ENCODE measurements around the gene SSNA1. TPM values are rescaled to one million over a fixed set of nuclear protein-coding genes. Genes with fewer than 3 reads are reported as not detected.

SSNA1 gene
- total and polyA plus RNA-seq, 2 donors (not counting 1 experiment from before 2014, with no cell fraction given): 37.7 to 56.3 TPM

DNA sequence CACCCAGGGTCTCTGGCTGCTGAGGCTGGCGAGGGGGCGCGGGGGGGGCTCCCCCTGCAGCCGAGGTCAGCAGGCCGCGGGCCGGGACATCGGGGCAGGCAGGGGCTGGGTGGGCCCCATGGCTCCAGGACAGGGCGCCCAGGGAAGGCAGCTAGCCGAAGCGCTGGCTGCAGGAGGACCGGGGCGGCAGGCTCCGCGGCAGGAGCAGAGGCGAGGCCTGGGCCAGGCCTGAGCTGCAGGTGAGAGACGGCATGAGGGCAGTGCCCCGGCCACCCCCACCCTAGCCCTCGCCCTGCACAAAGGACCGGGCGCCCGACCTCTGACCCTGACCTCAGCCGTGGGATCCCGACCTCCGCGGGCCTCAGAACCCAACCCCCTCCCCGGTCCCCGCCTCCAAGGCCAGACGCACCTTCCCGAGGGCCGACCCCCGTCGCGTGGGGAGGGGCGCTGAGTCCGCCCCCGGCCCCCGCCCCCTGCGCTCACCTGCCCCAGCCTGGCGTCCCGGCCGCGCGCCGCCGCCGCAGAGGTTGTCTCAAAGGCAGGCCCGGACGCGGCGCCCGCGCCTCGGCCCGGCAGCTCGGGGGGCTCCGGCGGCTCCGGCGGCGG is 33.1 kb downstream of the SSNA1 start:
- no peaks in the 10 kb centered on the region for H3K79me2 ChIP-seq (ENCODE audit: control insufficient read depth, insufficient read depth, low read length)
- H2AFZ ChIP-seq (ENCODE audit: low read length): no peak overlapping the region
- DNase-seq (ENCODE audit: low read depth in 2 of 2): no peak
- H3K36me3 ChIP-seq (ENCODE audit: control insufficient read depth, insufficient read depth, low read length): peaks cover 5% of the 10 kb centered on the region
- H3K27ac ChIP-seq (ENCODE audit: insufficient read depth, low read length): no peak overlapping the region
- no peak overlapping the region for H3K4me2 ChIP-seq (ENCODE audit: extremely low read depth, insufficient read depth, low read length)
- H3K9ac ChIP-seq (ENCODE audit: insufficient read depth, low read length): no peak overlapping the region
- H3K4me3 ChIP-seq (replicated peaks in 1 of 4; ENCODE audit: control extremely low read depth in 1 of 4, insufficient read depth in 1 of 4, low read depth in 3 of 4, low read length in 4 of 4): peak overlapping the region in 1 of 4 experiments; percentile 33
- no peaks in the 10 kb centered on the region for H4K20me1 ChIP-seq (ENCODE audit: control insufficient read depth, extremely low read depth, insufficient read depth, low read length)
- no peaks in the 10 kb centered on the region for H3K27me3 ChIP-seq (ENCODE audit: control insufficient read depth, insufficient read depth, low read length)
- H3K9me3 ChIP-seq (ENCODE audit: control insufficient read depth, insufficient read depth, low read depth, low read length): no peaks in the 10 kb centered on the region
- TF ChIP-seq EZH2 (IDR thresholded peaks at IDR 0.05; ENCODE audit: low read length, missing control alignments): no peak
- peaks cover 8% of the 10 kb centered on the region for H3K4me1 ChIP-seq (ENCODE audit: control insufficient read depth, extremely low read depth, insufficient read depth, low read length)

GRCh38 chr9:137222190-137223077 is 34.0 kb downstream of the SSNA1 start, which contains the start of gene RNF208:
TSS of gene RNF208 (minus strand) at chr9:137222240. CDS start at chr9:137221212, 1,028 bp downstream.
- Histone ChIP-seq H3K9me3 (ENCODE audit: control insufficient read depth, insufficient read depth, low read depth, low read length) (no peaks in the 10 kb centered on the region), H3K4me1 (ENCODE audit: control insufficient read depth, extremely low read depth, insufficient read depth, low read length) (peaks cover 8% of the 10 kb centered on the region), H3K27me3 (ENCODE audit: control insufficient read depth, insufficient read depth, low read length) (no peaks in the 10 kb centered on the region), H3K9ac (ENCODE audit: insufficient read depth, low read length) (peak within 1 kb of the TSS; percentile 2), H4K20me1 (ENCODE audit: control insufficient read depth, extremely low read depth, insufficient read depth, low read length) (no peaks in the 10 kb centered on the region), H3K36me3 (ENCODE audit: control insufficient read depth, insufficient read depth, low read length) (peaks cover 3% of the 10 kb centered on the region), H3K4me3 (replicated peaks in 1 of 4; ENCODE audit: control extremely low read depth in 1 of 4, insufficient read depth in 1 of 4, low read depth in 3 of 4, low read length in 4 of 4) (peak within 1 kb of the TSS; percentile 39 to 81 (median 44)), H3K4me2 (ENCODE audit: extremely low read depth, insufficient read depth, low read length) (peak within 1 kb of the TSS; percentile 82), H3K79me2 (ENCODE audit: control insufficient read depth, insufficient read depth, low read length) (no peaks in the 10 kb centered on the region), H3K27ac (ENCODE audit: insufficient read depth, low read length) (no peak within 1 kb of the TSS), H2AFZ (ENCODE audit: low read length) (peak within 1 kb of the TSS; percentile 11)
- no peak for DNase-seq (ENCODE audit: low read depth in 2 of 2)
- no peak for TF ChIP-seq CTCF (conservative IDR thresholded peaks at IDR 0.05 in 1 of 2, IDR thresholded peaks at IDR 0.05 in 1 of 2; ENCODE audit: low read depth in 1 of 2, low read length in 2 of 2)
- TF ChIP-seq EZH2 (IDR thresholded peaks at IDR 0.05; ENCODE audit: low read length, missing control alignments): no peak

- no peaks in the 10 kb centered on the region for H3K9me3 ChIP-seq (ENCODE audit: control insufficient read depth, insufficient read depth, low read depth, low read length)
- no peaks in the 10 kb centered on the region for H3K27me3 ChIP-seq (ENCODE audit: control insufficient read depth, insufficient read depth, low read length)
- H3K36me3 ChIP-seq (ENCODE audit: control insufficient read depth, insufficient read depth, low read length): peaks cover 3% of the 10 kb centered on the region
- DNase-seq (ENCODE audit: low read depth in 2 of 2): peak; percentile 92 to 98
- H3K4me1 ChIP-seq (ENCODE audit: control insufficient read depth, extremely low read depth, insufficient read depth, low read length): peaks cover 8% of the 10 kb centered on the region
- H3K27ac ChIP-seq (ENCODE audit: insufficient read depth, low read length): peak overlapping the region; percentile 62
- no peaks in the 10 kb centered on the region for H4K20me1 ChIP-seq (ENCODE audit: control insufficient read depth, extremely low read depth, insufficient read depth, low read length)
- H3K4me2 ChIP-seq (ENCODE audit: extremely low read depth, insufficient read depth, low read length): peak overlapping the region; percentile 82
- H2AFZ ChIP-seq (ENCODE audit: low read length): peak overlapping the region; percentile 32
- TF ChIP-seq EZH2 (IDR thresholded peaks at IDR 0.05; ENCODE audit: low read length, missing control alignments): no peak
- TF ChIP-seq CTCF (conservative IDR thresholded peaks at IDR 0.05 in 1 of 2, IDR thresholded peaks at IDR 0.05 in 1 of 2; ENCODE audit: low read depth in 1 of 2, low read length in 2 of 2): no peak
- H3K79me2 ChIP-seq (ENCODE audit: control insufficient read depth, insufficient read depth, low read length): no peaks in the 10 kb centered on the region
- H3K4me3 ChIP-seq (replicated peaks in 1 of 4; ENCODE audit: control extremely low read depth in 1 of 4, insufficient read depth in 1 of 4, low read depth in 3 of 4, low read length in 4 of 4): peak overlapping the region; percentile 58 to 81 (median 62)
- H3K9ac ChIP-seq (ENCODE audit: insufficient read depth, low read length): peak overlapping the region; percentile 77
These were observed 34.8 kb downstream of the SSNA1 start for GRCh38 chr9:137223078-137223970.

Data from fibroblast of lung (primary cell).